Endothelial cell of umbilical vein (primary cell): ENCODE data around the gene UTRN. TPM values are rescaled to one million over a fixed set of nuclear protein-coding genes. Genes with fewer than 3 reads are reported as not detected.

ENCODE experiments used
- BruUV-seq: library from RNA; stranded (reverse); fragments of 400-500 nt; replicated peaks from 2 replicates; lab custom pipeline; 2021; lab: Mats Ljungman, UMichigan
- CTCF ChIA-PET: fragments of 300-600, 350-600 bp; sonication (Branson Sonifier 250); formaldehyde crosslinking; loops from one replicate; lab custom pipeline; 2021; ENCODE audit warnings: antibody characterized with exemption, inconsistent platforms; lab: Charles Lee
- POLR2A ChIA-PET: fragments of 300-600, 350-600 bp; sonication (Branson Sonifier 250); formaldehyde crosslinking; loops from one replicate; lab custom pipeline; 2021; ENCODE audit warnings: antibody characterized with exemption, inconsistent platforms; lab: Charles Lee
- DNase-seq: peaks from one replicate; pipeline ENCODE4 v3.0.0-alpha.2; 2011; ENCODE audit warnings: low read depth, low spot score
- FAIRE-seq: peaks from 2 replicates; lab custom pipeline; 2011; peaks lifted over from hg19 to GRCh38; lab: Jason Lieb, UNC
- H2AFZ ChIP-seq: 2 replicates; pipeline ENCODE4 v1.6.0; 2012; ENCODE audit warnings: low read depth, low read length, control low read depth, inconsistent platforms
- H3K27ac ChIP-seq: 2 replicates; pipeline ENCODE4 v1.5.1; 2011; ENCODE audit warnings: low read depth, mild to moderate bottlenecking, control low read depth, low read length, moderate library complexity; ENCODE audit not compliant: insufficient read depth
- H3K27me3 ChIP-seq, 2 experiments: 2 replicates each; pipeline versions ENCODE4 v1.6.0 to v1.6.1; 2011; ENCODE audit warnings: low read length in 2 of 2, mixed read lengths in 1 of 2; ENCODE audit not compliant: control insufficient read depth in 2 of 2, insufficient read depth in 2 of 2
- H3K36me3 ChIP-seq, 2 experiments: 2 replicates in 1 of 2; 3 replicates in 1 of 2; pipeline ENCODE4 v1.5.1; 2011; ENCODE audit warnings: low read length in 2 of 2, mild to moderate bottlenecking in 1 of 2, moderate library complexity in 1 of 2; ENCODE audit not compliant: control insufficient read depth in 2 of 2, insufficient read depth in 2 of 2; ENCODE audit errors: extremely low read depth in 1 of 2
- H3K4me1 ChIP-seq: 3 replicates; pipeline ENCODE4 v1.5.1; 2011; ENCODE audit warnings: mild to moderate bottlenecking, low read length; ENCODE audit not compliant: control insufficient read depth, insufficient read depth; ENCODE audit errors: extremely low read depth
- H3K4me2 ChIP-seq: 2 replicates; pipeline ENCODE4 v1.6.1; 2011; ENCODE audit warnings: low read length, control low read depth, mixed read lengths; ENCODE audit not compliant: insufficient read depth
- H3K4me3 ChIP-seq, 3 experiments: fragments of 200-600 bp in 1 of 3; sonication (generic), shearing (Covaris generic) in 1 of 3; replicated peaks in 1 of 3; 2 replicates each; pipeline ENCODE4 v1.5.1; 2011 to 2016; ENCODE audit warnings: control low read depth in 3 of 3, low read length in 3 of 3, mild to moderate bottlenecking in 2 of 3, inconsistent platforms in 1 of 3, low read depth in 1 of 3, moderate library complexity in 1 of 3; ENCODE audit not compliant: insufficient read depth in 1 of 3
- H3K79me2 ChIP-seq: 2 replicates; pipeline ENCODE4 v1.6.0; 2012; ENCODE audit warnings: low read length, inconsistent platforms; ENCODE audit not compliant: control insufficient read depth, insufficient read depth
- H3K9ac ChIP-seq: replicated peaks from 2 replicates; pipeline ENCODE3; 2011; ENCODE audit warnings: low read length, control low read depth; ENCODE audit not compliant: insufficient read depth; ENCODE audit errors: extremely low read depth
- H3K9me1 ChIP-seq: replicated peaks from 3 replicates; pipeline ENCODE4 v1.6.0; 2011; ENCODE audit warnings: mild to moderate bottlenecking, low read length; ENCODE audit not compliant: control insufficient read depth, insufficient read depth; ENCODE audit errors: extremely low read depth
- H3K9me3 ChIP-seq: replicated peaks from 2 replicates; pipeline ENCODE4 v1.5.1; 2012; ENCODE audit warnings: low read length, inconsistent platforms; ENCODE audit not compliant: control insufficient read depth, insufficient read depth
- H4K20me1 ChIP-seq: replicated peaks from 2 replicates; pipeline ENCODE3; 2011; ENCODE audit warnings: mild to moderate bottlenecking, low read length; ENCODE audit not compliant: control insufficient read depth, insufficient read depth; ENCODE audit errors: extremely low read depth
- CTCF ChIP-seq, 2 donors: IDR thresholded peaks; 1 replicate in 1 of 2; 2 replicates in 1 of 2; pipeline ENCODE4 v1.5.1; 2011; ENCODE audit warnings: low read length in 2 of 2, mild to moderate bottlenecking in 2 of 2, moderate library complexity in 2 of 2, control low read depth in 1 of 2, inconsistent platforms in 1 of 2, low read depth in 1 of 2; ENCODE audit not compliant: insufficient read depth in 1 of 2; ENCODE audit errors: extremely low read depth in 1 of 2
- EZH2 ChIP-seq: IDR thresholded peaks from 2 replicates; pipeline ENCODE4 v1.6.1; 2012; ENCODE audit warnings: borderline replicate concordance, low read depth, mild to moderate bottlenecking, moderate library complexity, low read length, inconsistent platforms; ENCODE audit not compliant: severe bottlenecking
- FOS ChIP-seq: IDR thresholded peaks from 2 replicates; pipeline ENCODE4 v1.6.1; 2011; ENCODE audit warnings: mild to moderate bottlenecking, low read length, moderate library complexity, borderline replicate concordance; ENCODE audit not compliant: insufficient read depth
- GATA2 ChIP-seq: IDR thresholded peaks from 2 replicates; pipeline ENCODE4 v1.7.0; 2011; ENCODE audit warnings: low read depth, mild to moderate bottlenecking, moderate library complexity, mixed read lengths, low read length; ENCODE audit not compliant: insufficient read length, insufficient read depth
- JUN ChIP-seq: IDR thresholded peaks from 2 replicates; pipeline ENCODE4 v1.6.1; 2011; ENCODE audit warnings: borderline replicate concordance, low read depth; ENCODE audit not compliant: insufficient read length, insufficient read depth
- MAX ChIP-seq: IDR thresholded peaks from 2 replicates; pipeline ENCODE4 v1.6.1; 2011; ENCODE audit not compliant: insufficient read depth, insufficient read length
- MYC ChIP-seq: IDR thresholded peaks from one replicate; pipeline ENCODE4 v1.6.1; 2011; ENCODE audit warnings: mild to moderate bottlenecking, low read depth, low read length
- POLR2A ChIP-seq: IDR thresholded peaks from 2 replicates; pipeline ENCODE4 v1.6.1; 2012; ENCODE audit warnings: low read depth, mild to moderate bottlenecking, control low read depth, low read length
- POLR2AphosphoS5 ChIP-seq: IDR thresholded peaks from 2 replicates; pipeline ENCODE4 v1.6.1; 2012; ENCODE audit warnings: low read depth, mild to moderate bottlenecking, control low read depth, low read length, moderate library complexity; ENCODE audit not compliant: insufficient read depth
- dilution Hi-C: fragments of 300-500 bp; cut with MboI; formaldehyde crosslinking; loops from one replicate; pipeline ENCODE4 v1.15.0; 2019; ENCODE audit warnings: low sequenced_read_pairs; ENCODE audit not compliant: extremely low pct_ligation_motif_present
- intact Hi-C: fragments of 100-400 bp; cut with micrococcal nuclease; formaldehyde crosslinking; loops from one replicate; pipeline ENCODE4 v1.10.0; 2022
- polyA plus RNA-seq, 4 experiments: library from polyadenylated mRNA; depleted of rRNA in 3 of 4; stranded (reverse) in 3 of 4; unstranded in 1 of 4; fragments of >200 nt; gene quantifications; 2 replicates each; pipeline versions ENCODE4 v1.2.1 to v1.2.3, GENCODE V29; 2011 to 2012; ENCODE audit warnings: missing spikeins in 1 of 4
- total RNA-seq: library from RNA; stranded (reverse); gene quantifications from 2 replicates; pipeline ENCODE4 v1.2.3, GENCODE V29; 2021

Gene UTRN
- total and polyA plus RNA-seq, 2 donors (not counting 3 experiments of a cell fraction or from before 2014, with no cell fraction given) = 37.4 to 224 TPM

- H3K4me1 ChIP-seq = peaks cover 27% of the 10 kb centered on the region
- POLR2A ChIA-PET = no interaction called here
Observed at GRCh38 chr6:144320741-144321140, 35.6 kb downstream of the UTRN start.

More at GRCh38 chr6:144320741-144321140, 35.6 kb downstream of the UTRN start:
- Histone ChIP-seq H3K4me3 (no peak overlapping the region), H2AFZ (no peak overlapping the region), H3K9ac (no peak overlapping the region), H3K79me2 (peaks cover 25% of the 10 kb centered on the region), H3K36me3 (no peaks in the 10 kb centered on the region), H3K9me1 (no peaks in the 10 kb centered on the region), H3K4me2 (no peak overlapping the region), H3K9me3 (no peaks in the 10 kb centered on the region), H3K27ac (no peak overlapping the region), H4K20me1 (no peaks in the 10 kb centered on the region), H3K27me3 (no peaks in the 10 kb centered on the region)
- CTCF ChIA-PET = interaction anchor here (0.9 to 1.1 kb wide), 2 partner anchors 15 to 16 kb away, joined by 3 to 4 read pairs; no protein-coding TSS in a partner anchor
- TF ChIP-seq EZH2 = no peak
- TF ChIP-seq MAX = no peak
- TF ChIP-seq GATA2 = no peak
- TF ChIP-seq FOS = no peak
- no peak for TF ChIP-seq CTCF (IDR thresholded peaks at IDR 0.05; ENCODE audit: extremely low read depth in 1 of 2, insufficient read depth in 1 of 2, low read depth in 1 of 2, low read length in 2 of 2)
- TF ChIP-seq JUN = no peak
- TF ChIP-seq MYC = no peak
- no peak for TF ChIP-seq POLR2AphosphoS5
- no peak for TF ChIP-seq POLR2A
- no TSS peak for BruUV-seq
- dilution Hi-C loops (no loop called here), intact Hi-C loops (no loop called here)
- no peak for DNase-seq
- no peak for FAIRE-seq
